ENCODE data around the gene MXD1.

DNA sequence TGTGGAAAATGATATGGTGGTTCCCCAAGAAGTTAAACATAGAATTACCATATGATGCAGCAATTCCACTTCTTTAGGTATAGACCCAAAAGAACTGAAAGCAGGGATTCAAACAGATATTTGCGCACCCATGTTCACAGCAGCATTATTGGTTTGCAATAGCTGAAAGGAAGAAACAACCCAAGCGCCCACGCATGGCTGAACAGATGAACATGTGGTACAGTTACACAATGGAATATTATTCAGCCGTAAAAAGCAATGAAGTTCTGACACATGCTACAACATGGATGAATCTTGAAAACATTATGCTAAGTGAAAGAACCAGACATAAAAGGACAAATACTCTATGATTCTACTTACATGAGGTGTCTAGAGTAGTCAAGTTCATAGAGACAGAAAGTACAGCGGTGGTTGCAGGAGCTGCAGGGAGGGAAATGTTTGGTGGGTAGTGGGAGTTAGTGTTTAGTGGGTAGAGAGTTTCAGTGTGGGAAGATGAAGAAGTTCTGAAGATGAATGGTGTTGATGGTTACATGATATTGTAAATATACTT is 73.3 kb downstream of the MXD1 start:
- TF ChIP-seq, protein P1, sequence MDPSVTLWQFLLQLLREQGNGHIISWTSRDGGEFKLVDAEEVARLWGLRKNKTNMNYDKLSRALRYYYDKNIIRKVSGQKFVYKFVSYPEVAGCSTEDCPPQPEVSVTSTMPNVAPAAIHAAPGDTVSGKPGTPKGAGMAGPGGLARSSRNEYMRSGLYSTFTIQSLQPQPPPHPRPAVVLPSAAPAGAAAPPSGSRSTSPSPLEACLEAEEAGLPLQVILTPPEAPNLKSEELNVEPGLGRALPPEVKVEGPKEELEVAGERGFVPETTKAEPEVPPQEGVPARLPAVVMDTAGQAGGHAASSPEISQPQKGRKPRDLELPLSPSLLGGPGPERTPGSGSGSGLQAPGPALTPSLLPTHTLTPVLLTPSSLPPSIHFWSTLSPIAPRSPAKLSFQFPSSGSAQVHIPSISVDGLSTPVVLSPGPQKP (IDR thresholded peaks at IDR 0.05; ENCODE audit: borderline replicate concordance, low read depth, low read length): no peak
- TF ChIP-seq, protein P2, sequence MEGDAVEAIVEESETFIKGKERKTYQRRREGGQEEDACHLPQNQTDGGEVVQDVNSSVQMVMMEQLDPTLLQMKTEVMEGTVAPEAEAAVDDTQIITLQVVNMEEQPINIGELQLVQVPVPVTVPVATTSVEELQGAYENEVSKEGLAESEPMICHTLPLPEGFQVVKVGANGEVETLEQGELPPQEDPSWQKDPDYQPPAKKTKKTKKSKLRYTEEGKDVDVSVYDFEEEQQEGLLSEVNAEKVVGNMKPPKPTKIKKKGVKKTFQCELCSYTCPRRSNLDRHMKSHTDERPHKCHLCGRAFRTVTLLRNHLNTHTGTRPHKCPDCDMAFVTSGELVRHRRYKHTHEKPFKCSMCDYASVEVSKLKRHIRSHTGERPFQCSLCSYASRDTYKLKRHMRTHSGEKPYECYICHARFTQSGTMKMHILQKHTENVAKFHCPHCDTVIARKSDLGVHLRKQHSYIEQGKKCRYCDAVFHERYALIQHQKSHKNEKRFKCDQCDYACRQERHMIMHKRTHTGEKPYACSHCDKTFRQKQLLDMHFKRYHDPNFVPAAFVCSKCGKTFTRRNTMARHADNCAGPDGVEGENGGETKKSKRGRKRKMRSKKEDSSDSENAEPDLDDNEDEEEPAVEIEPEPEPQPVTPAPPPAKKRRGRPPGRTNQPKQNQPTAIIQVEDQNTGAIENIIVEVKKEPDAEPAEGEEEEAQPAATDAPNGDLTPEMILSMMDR (conservative IDR thresholded peaks at IDR 0.05; ENCODE audit: low read depth, low read length): no peak
- TF ChIP-seq POLR2A (IDR thresholded peaks at IDR 0.05; ENCODE audit: low read depth, low read length) (no peak), BHLHE40 (IDR thresholded peaks at IDR 0.05; ENCODE audit: low read depth, low read length) (no peak), FOS (IDR thresholded peaks at IDR 0.05; ENCODE audit: low read depth, low read length) (no peak), CEBPB (IDR thresholded peaks at IDR 0.05; ENCODE audit: low read depth, low read length) (no peak), RCOR1 (IDR thresholded peaks at IDR 0.05; ENCODE audit: insufficient replicate concordance, low read length) (no peak), RAD21 (IDR thresholded peaks at IDR 0.05; ENCODE audit: low read length) (no peak), MAFK (IDR thresholded peaks at IDR 0.05; ENCODE audit: low read depth, low read length) (no peak), MXI1 (IDR thresholded peaks at IDR 0.05; ENCODE audit: borderline replicate concordance, low read depth, low read length) (no peak), SMC3 (IDR thresholded peaks at IDR 0.05; ENCODE audit: low read depth, low read length) (no peak)
- TF ChIP-seq, protein P3, sequence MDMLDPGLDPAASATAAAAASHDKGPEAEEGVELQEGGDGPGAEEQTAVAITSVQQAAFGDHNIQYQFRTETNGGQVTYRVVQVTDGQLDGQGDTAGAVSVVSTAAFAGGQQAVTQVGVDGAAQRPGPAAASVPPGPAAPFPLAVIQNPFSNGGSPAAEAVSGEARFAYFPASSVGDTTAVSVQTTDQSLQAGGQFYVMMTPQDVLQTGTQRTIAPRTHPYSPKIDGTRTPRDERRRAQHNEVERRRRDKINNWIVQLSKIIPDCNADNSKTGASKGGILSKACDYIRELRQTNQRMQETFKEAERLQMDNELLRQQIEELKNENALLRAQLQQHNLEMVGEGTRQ (IDR thresholded peaks at IDR 0.05; ENCODE audit: low read depth, low read length): no peak
